Measurements from ENCODE around the gene GCNA.
A peak's percentile ranks its signal among the peaks of the same experiment; 100 is the strongest.

Gene GCNA

GRCh38 chrX:71578253-71579135 is at the start of gene GCNA:
GCNA (plus strand) TSS chrX:71578437; CDS start chrX:71580822, 2,385 bp downstream.
- no peak for DNase-seq (ENCODE audit: low read depth)
- H3K4me3 ChIP-seq (ENCODE audit: low read depth, low read length) = no peak within 1 kb of the TSS
- TF ChIP-seq POLR2A (IDR thresholded peaks at IDR 0.05; ENCODE audit: extremely low read depth, insufficient read length) (no peak), MYC (IDR thresholded peaks at IDR 0.05; ENCODE audit: low read depth, low read length) (no peak), MAX (IDR thresholded peaks at IDR 0.05; ENCODE audit: low read depth, low read length) (no peak), CTCF (IDR thresholded peaks at IDR 0.05; ENCODE audit: low read depth, low read length) (no peak)

- DNase-seq (ENCODE audit: low read depth) = peak; percentile 79
- H3K4me3 ChIP-seq (ENCODE audit: low read depth, low read length) = peak overlapping the region; percentile 99
- TF ChIP-seq POLR2A (IDR thresholded peaks at IDR 0.05; ENCODE audit: extremely low read depth, insufficient read length) (peak; percentile 7), MYC (IDR thresholded peaks at IDR 0.05; ENCODE audit: low read depth, low read length) (no peak)
Observed at GRCh38 chrX:71532078-71532752, 46.0 kb upstream of the GCNA start.

GRCh38 chrX:71532753-71533425 is 45.3 kb upstream of the GCNA start, which contains the start of gene OGT:
OGT (plus strand) TSS chrX:71533104; CDS start chrX:71533300, 196 bp downstream.
- peak; percentile 99 for DNase-seq (ENCODE audit: low read depth)
- H3K4me3 ChIP-seq (ENCODE audit: low read depth, low read length) = peak within 1 kb of the TSS; percentile 99
- TF ChIP-seq MYC (IDR thresholded peaks at IDR 0.05; ENCODE audit: low read depth, low read length) (peak; percentile 88), POLR2A (IDR thresholded peaks at IDR 0.05; ENCODE audit: extremely low read depth, insufficient read length) (peak; percentile 69), CTCF (IDR thresholded peaks at IDR 0.05; ENCODE audit: low read depth, low read length) (no peak), MAX (IDR thresholded peaks at IDR 0.05; ENCODE audit: low read depth, low read length) (peak; percentile 84)

- DNase-seq (ENCODE audit: low read depth) = no peak
- TF ChIP-seq CTCF (IDR thresholded peaks at IDR 0.05; ENCODE audit: low read depth, low read length) = no peak
- TF ChIP-seq MYC (IDR thresholded peaks at IDR 0.05; ENCODE audit: low read depth, low read length) = no peak
- no peak for TF ChIP-seq POLR2A (IDR thresholded peaks at IDR 0.05; ENCODE audit: extremely low read depth, insufficient read length)
- no peak; the same call in 1 of the 2 replicates for TF ChIP-seq MAX (IDR thresholded peaks at IDR 0.05; ENCODE audit: low read depth, low read length)
- peak overlapping the region; percentile 99 for H3K4me3 ChIP-seq (ENCODE audit: low read depth, low read length)
Observed at GRCh38 chrX:71533516-71533850, 44.8 kb upstream of the GCNA start.

GRCh38 chrX:71533851-71534561 is 44.2 kb upstream of the GCNA start:
- DNase-seq (ENCODE audit: low read depth) = peak; percentile 75
- peak overlapping the region; percentile 99 for H3K4me3 ChIP-seq (ENCODE audit: low read depth, low read length)
- TF ChIP-seq MYC (IDR thresholded peaks at IDR 0.05; ENCODE audit: low read depth, low read length) (peak; percentile 40; the same call in 1 of the 2 replicates), CTCF (IDR thresholded peaks at IDR 0.05; ENCODE audit: low read depth, low read length) (no peak), POLR2A (IDR thresholded peaks at IDR 0.05; ENCODE audit: extremely low read depth, insufficient read length) (no peak)
